A673 (cell line): ENCODE measurements around the gene ESPN.

Experiments used
- EZH2 ChIP-seq: fragments of 200-600 bp; sonication (generic); IDR thresholded peaks from 2 replicates; pipeline ENCODE4 v1.6.1; 2017; ENCODE audit warnings: borderline replicate concordance, low read depth, mild to moderate bottlenecking, mixed read lengths, antibody characterized with exemption, low read length; ENCODE audit not compliant: poor library complexity, severe bottlenecking
- TF ChIP-seq, protein P1 (sequence below): fragments of 300-800, 200-600 bp; sonication (generic); conservative IDR thresholded peaks from 2 replicates; pipeline ENCODE4 v1.5.1; 2017; ENCODE audit warnings: low read depth, mild to moderate bottlenecking, antibody characterized with exemption, low read length, moderate library complexity, mixed read lengths

- no peak for TF ChIP-seq EZH2
- TF ChIP-seq, protein P1, sequence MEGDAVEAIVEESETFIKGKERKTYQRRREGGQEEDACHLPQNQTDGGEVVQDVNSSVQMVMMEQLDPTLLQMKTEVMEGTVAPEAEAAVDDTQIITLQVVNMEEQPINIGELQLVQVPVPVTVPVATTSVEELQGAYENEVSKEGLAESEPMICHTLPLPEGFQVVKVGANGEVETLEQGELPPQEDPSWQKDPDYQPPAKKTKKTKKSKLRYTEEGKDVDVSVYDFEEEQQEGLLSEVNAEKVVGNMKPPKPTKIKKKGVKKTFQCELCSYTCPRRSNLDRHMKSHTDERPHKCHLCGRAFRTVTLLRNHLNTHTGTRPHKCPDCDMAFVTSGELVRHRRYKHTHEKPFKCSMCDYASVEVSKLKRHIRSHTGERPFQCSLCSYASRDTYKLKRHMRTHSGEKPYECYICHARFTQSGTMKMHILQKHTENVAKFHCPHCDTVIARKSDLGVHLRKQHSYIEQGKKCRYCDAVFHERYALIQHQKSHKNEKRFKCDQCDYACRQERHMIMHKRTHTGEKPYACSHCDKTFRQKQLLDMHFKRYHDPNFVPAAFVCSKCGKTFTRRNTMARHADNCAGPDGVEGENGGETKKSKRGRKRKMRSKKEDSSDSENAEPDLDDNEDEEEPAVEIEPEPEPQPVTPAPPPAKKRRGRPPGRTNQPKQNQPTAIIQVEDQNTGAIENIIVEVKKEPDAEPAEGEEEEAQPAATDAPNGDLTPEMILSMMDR: no peak
These were observed 11.7 kb upstream of the ESPN start for GRCh38 chr1:6412896-6413295.
